ENCODE measurements around the gene TSPEAR. TPM values are rescaled to one million over a fixed set of nuclear protein-coding genes. Genes with fewer than 3 reads are reported as not detected.

The TSPEAR gene
- total RNA-seq, 6 experiments from 2014 or later: not detected

DNA sequence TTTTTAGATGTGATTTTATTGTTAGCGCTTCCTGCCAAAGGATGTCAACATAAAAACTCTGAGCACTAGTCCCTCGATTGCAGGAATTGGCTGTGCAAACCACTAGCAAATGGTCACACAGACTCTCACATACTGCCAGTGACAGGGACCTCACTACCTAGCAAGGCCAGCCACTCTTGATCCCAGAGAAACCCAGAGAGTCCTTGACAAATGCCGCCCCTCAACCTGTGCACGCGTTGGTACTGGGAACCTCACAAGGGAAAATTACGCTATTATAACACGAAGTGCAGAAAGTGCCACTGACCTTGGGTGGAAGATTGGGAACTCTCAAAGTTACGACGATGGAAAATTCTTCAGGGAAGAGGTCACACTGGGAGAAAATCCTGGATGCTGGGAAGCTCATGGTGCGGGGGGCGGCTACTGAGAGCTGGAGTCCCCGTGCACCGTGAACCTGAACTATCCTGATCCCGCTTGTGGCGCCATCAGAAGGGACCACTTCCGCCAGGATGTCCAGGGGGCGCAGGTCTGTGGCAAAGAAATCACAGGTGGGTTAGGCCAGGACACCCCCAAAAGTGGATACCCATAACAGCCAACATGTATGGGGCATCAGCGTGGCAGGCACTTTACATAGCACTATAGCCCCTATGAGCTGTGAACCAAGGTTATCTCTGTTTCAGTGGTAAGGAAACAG, 143.7 kb downstream of the TSPEAR start:
- no peak overlapping the region for H3K4me3 ChIP-seq
- ATAC-seq: peak in 1 of 4 donors; percentile 26
- WGBS (ENCODE audit: insufficient coverage, low coverage, low lambda C conversion rate, missing lambda C conversion rate): 81% methylated on average over 8 of the region's 18 CpGs

GRCh38 chr21:44566403-44566802, 145.0 kb downstream of the TSPEAR start:
- WGBS (ENCODE audit: insufficient coverage, low coverage, low lambda C conversion rate, missing lambda C conversion rate): 67% methylated on average over 1 of the region's 1 CpG
- Histone ChIP-seq H3K27me3 (no peaks in the 10 kb centered on the region), H3K9me3 (no peaks in the 10 kb centered on the region), H3K4me1 (no peaks in the 10 kb centered on the region), H3K4me3 (no peak overlapping the region), H3K27ac (no peak overlapping the region), H3K36me3 (no peaks in the 10 kb centered on the region)
- intact Hi-C loops (cut with DNase I): no loop called here
- DNase-seq (no peak), ATAC-seq (no peak)
- TF ChIP-seq, protein P1, sequence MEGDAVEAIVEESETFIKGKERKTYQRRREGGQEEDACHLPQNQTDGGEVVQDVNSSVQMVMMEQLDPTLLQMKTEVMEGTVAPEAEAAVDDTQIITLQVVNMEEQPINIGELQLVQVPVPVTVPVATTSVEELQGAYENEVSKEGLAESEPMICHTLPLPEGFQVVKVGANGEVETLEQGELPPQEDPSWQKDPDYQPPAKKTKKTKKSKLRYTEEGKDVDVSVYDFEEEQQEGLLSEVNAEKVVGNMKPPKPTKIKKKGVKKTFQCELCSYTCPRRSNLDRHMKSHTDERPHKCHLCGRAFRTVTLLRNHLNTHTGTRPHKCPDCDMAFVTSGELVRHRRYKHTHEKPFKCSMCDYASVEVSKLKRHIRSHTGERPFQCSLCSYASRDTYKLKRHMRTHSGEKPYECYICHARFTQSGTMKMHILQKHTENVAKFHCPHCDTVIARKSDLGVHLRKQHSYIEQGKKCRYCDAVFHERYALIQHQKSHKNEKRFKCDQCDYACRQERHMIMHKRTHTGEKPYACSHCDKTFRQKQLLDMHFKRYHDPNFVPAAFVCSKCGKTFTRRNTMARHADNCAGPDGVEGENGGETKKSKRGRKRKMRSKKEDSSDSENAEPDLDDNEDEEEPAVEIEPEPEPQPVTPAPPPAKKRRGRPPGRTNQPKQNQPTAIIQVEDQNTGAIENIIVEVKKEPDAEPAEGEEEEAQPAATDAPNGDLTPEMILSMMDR (IDR thresholded peaks at IDR 0.05): no peak
- no peak for TF ChIP-seq POLR2A (IDR thresholded peaks at IDR 0.05)

More for the DNA sequence above, 143.7 kb downstream of the TSPEAR start:
- Histone ChIP-seq H3K27me3 (no peaks in the 10 kb centered on the region), H3K4me1 (no peaks in the 10 kb centered on the region), H3K27ac (no peak overlapping the region), H3K36me3 (no peaks in the 10 kb centered on the region), H3K9me3 (no peaks in the 10 kb centered on the region)
- intact Hi-C loops (cut with DNase I): no loop called here
- no peak for DNase-seq
- TF ChIP-seq POLR2A (IDR thresholded peaks at IDR 0.05): no peak
- TF ChIP-seq, protein P1 (IDR thresholded peaks at IDR 0.05): no peak

DNA sequence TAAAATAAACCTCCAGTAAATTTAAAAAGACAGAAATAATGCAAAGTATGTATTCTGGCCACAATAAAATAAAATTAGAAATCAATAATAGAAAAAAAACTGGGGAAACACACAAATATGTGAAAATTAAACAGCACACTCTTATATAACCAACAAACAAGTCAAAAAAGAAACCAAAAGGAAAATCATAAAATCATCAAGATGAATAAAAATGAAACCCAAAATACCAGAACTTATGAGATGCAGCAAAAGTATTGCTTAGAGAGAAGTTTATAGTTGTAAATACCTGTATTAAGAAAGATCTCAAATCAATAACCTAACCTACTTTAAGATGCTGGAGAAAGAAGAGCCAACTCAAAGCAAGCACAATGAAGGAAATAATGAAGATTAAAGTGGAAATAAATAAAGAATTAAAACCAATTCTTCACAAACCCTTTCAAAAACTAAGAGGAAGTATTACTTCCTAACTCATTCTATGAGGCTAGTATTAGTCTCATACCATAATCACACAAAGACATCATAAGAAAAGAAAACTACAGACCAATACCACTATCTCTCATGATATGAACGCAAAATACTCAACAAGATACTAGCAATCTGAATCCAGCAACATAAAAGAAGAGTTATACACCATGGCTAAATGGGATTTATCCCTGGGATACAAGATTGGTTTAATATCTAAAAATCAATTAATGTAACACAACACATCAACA, 146.3 kb downstream of the TSPEAR start:
- Histone ChIP-seq H3K4me1 (no peaks in the 10 kb centered on the region), H3K27ac (no peak overlapping the region), H3K9me3 (no peaks in the 10 kb centered on the region), H3K4me3 (no peak overlapping the region), H3K27me3 (no peaks in the 10 kb centered on the region), H3K36me3 (no peaks in the 10 kb centered on the region)
- intact Hi-C loops (cut with DNase I): no loop called here
- TF ChIP-seq, protein P1 (IDR thresholded peaks at IDR 0.05): no peak
- TF ChIP-seq POLR2A (IDR thresholded peaks at IDR 0.05): no peak
- ATAC-seq (no peak), DNase-seq (no peak)
- 24% methylated on average over 1 of the region's 1 CpG for WGBS (ENCODE audit: insufficient coverage, low coverage, low lambda C conversion rate, missing lambda C conversion rate)

DNA sequence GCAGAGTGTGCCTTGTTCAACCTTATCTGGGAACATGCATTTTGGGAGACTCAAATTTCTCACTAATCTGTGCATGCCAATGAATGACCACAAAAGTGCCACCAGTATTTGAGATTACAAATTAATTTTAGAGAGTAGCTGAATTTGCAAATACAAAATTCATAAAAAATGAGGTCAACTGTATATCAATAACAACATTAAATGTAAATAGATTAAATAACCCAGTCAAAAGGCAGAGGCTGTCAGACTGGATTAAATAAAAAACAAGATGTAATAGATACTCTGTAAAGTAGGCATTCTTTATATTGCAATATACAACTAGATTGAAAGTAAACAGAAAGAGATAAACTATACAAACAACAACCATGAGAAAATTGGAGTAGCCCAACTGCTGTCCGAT, 147.3 kb downstream of the TSPEAR start:
- no peaks in the 10 kb centered on the region for H3K4me1 ChIP-seq
- H3K4me3 ChIP-seq: no peak overlapping the region
- intact Hi-C loops (cut with DNase I): no loop called here
- TF ChIP-seq POLR2A (IDR thresholded peaks at IDR 0.05): no peak
- TF ChIP-seq, protein P1 (IDR thresholded peaks at IDR 0.05): no peak
- WGBS (ENCODE audit: insufficient coverage, low coverage, low lambda C conversion rate, missing lambda C conversion rate): 100% methylated on average over 1 of the region's 1 CpG
- ATAC-seq (no peak), DNase-seq (no peak)
- H3K9me3 ChIP-seq: no peaks in the 10 kb centered on the region
- H3K36me3 ChIP-seq: no peaks in the 10 kb centered on the region
- no peak overlapping the region for H3K27ac ChIP-seq
- H3K27me3 ChIP-seq: no peaks in the 10 kb centered on the region

Data from right lobe of liver (tissue), 6 donors.